ENCODE data around the gene ASGR1. TPM values are rescaled to one million over a fixed set of nuclear protein-coding genes. Genes with fewer than 3 reads are reported as not detected.
A peak's percentile ranks its signal among the peaks of the same experiment; 100 is the strongest.

The ASGR1 gene
- total RNA-seq, 2 experiments from 2014 or later = 0.64 to 0.85 TPM

- ChIA-PET POLR2A (interaction anchor here (1.2 to 3.2 kb wide), 4 partner anchors 82 to 104 kb away, joined by 4 to 51 read pairs (median 6); partner anchors contain the start of gene SLC16A13), CTCF (interaction anchor here (0.9 to 7.2 kb wide), 6 partner anchors 44 to 93 kb away, joined by 3 to 77 read pairs (median 6); no protein-coding TSS in a partner anchor)
- no peak overlapping the region for H3K27ac ChIP-seq (ENCODE audit: low read depth in 1 of 2, low read length in 2 of 2)
- Mint-ChIP-seq H3K4me3 (no peak overlapping the region), H3K4me1 (ENCODE audit: low read depth) (peaks cover 29% of the 10 kb centered on the region), H3K27ac (peak overlapping the region; percentile 88), H3K9me3 (no peaks in the 10 kb centered on the region), H3K36me3 (ENCODE audit: low read depth) (no peaks in the 10 kb centered on the region), H3K27me3 (peaks cover 4% of the 10 kb centered on the region)
- ATAC-seq (ENCODE audit: poor library complexity) = no peak
- no peaks in the 10 kb centered on the region for H3K36me3 ChIP-seq (ENCODE audit: insufficient read depth, low read length)
- no peak overlapping the region for H3K4me3 ChIP-seq (ENCODE audit: low read length)
- no peaks in the 10 kb centered on the region for H3K9me3 ChIP-seq (ENCODE audit: control insufficient read depth in 1 of 2, insufficient read depth in 1 of 2, low read length in 2 of 2)
- H3K4me1 ChIP-seq (ENCODE audit: insufficient read depth, low read length) = peaks cover 31% of the 10 kb centered on the region
- peaks cover 0 to 4% of the 10 kb centered on the region in 2 experiments for H3K27me3 ChIP-seq (ENCODE audit: control insufficient read depth in 1 of 2, insufficient read depth in 2 of 2, low read length in 2 of 2)
- intact Hi-C loops (cut with DNase I, micrococcal nuclease) = no loop called here
- TF ChIP-seq, protein P1, sequence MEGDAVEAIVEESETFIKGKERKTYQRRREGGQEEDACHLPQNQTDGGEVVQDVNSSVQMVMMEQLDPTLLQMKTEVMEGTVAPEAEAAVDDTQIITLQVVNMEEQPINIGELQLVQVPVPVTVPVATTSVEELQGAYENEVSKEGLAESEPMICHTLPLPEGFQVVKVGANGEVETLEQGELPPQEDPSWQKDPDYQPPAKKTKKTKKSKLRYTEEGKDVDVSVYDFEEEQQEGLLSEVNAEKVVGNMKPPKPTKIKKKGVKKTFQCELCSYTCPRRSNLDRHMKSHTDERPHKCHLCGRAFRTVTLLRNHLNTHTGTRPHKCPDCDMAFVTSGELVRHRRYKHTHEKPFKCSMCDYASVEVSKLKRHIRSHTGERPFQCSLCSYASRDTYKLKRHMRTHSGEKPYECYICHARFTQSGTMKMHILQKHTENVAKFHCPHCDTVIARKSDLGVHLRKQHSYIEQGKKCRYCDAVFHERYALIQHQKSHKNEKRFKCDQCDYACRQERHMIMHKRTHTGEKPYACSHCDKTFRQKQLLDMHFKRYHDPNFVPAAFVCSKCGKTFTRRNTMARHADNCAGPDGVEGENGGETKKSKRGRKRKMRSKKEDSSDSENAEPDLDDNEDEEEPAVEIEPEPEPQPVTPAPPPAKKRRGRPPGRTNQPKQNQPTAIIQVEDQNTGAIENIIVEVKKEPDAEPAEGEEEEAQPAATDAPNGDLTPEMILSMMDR (IDR thresholded peaks at IDR 0.05) = no peak
- no peak for DNase-seq
These were observed 45.3 kb downstream of the ASGR1 start for GRCh38 chr17:7133916-7134315.

GRCh38 chr17:7133424-7133823 is 45.7 kb downstream of the ASGR1 start:
- ChIA-PET POLR2A (interaction anchor here (1.2 to 3.2 kb wide), 5 partner anchors 81 to 118 kb away, joined by 3 to 51 read pairs (median 5); partner anchors contain the start of gene SLC16A13), CTCF (interaction anchor here (0.9 to 7.2 kb wide), 6 partner anchors 44 to 93 kb away, joined by 3 to 77 read pairs (median 6); no protein-coding TSS in a partner anchor)
- H3K36me3 Mint-ChIP-seq (ENCODE audit: low read depth) = no peaks in the 10 kb centered on the region
- Histone ChIP-seq H3K27ac (ENCODE audit: low read depth in 1 of 2, low read length in 2 of 2) (peak overlapping the region in 1 of 2 donors; percentile 28), H3K9me3 (ENCODE audit: control insufficient read depth in 1 of 2, insufficient read depth in 1 of 2, low read length in 2 of 2) (no peaks in the 10 kb centered on the region), H3K36me3 (ENCODE audit: insufficient read depth, low read length) (no peaks in the 10 kb centered on the region), H3K27me3 (ENCODE audit: control insufficient read depth in 1 of 2, insufficient read depth in 2 of 2, low read length in 2 of 2) (peaks cover 0 to 4% of the 10 kb centered on the region in 2 experiments), H3K4me3 (ENCODE audit: low read length) (peak overlapping the region; percentile 16), H3K4me1 (ENCODE audit: insufficient read depth, low read length) (peaks cover 31% of the 10 kb centered on the region)
- H3K4me1 Mint-ChIP-seq (ENCODE audit: low read depth) = peaks cover 29% of the 10 kb centered on the region
- ATAC-seq (ENCODE audit: poor library complexity) = no peak
- H3K27me3 Mint-ChIP-seq = peaks cover 4% of the 10 kb centered on the region
- DNase-seq = peak in 13 of 14 experiments; percentile 3 to 75 (median 23)
- TF ChIP-seq, protein P1 (IDR thresholded peaks at IDR 0.05) = no peak
- H3K4me3 Mint-ChIP-seq = peak overlapping the region; percentile 66
- peak overlapping the region; percentile 88 for H3K27ac Mint-ChIP-seq
- intact Hi-C loops (cut with DNase I, micrococcal nuclease) = no loop called here
- H3K9me3 Mint-ChIP-seq = no peaks in the 10 kb centered on the region

DNA sequence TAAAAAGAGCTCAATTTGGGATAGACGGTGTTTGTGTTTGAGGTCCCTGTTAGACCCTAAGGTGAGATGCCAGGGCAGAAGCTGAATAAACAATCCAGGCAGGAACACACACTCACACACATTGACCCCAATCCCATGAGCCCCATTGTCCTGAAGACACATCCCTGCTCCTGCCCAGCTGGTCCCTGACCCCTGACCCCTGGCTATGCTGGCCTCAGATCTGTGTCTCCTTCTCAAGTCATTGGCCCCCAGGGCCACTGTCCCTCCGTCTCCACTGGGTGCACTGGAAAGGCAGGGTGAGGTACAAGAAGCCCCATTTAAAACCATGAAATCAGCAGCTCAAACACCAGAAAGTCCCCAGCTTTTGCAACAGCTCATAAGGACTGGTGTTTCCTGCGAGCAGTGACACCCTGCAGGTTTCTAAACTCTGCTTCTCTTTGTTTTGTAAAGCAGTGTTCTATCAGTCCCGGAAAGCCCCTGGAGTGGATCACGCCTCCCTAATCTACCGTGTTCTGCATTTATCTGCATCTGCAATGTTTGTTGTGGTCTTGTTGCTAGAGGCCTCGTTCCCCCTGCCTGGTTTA is 46.6 kb downstream of the ASGR1 start:
- Histone ChIP-seq H3K9me3 (ENCODE audit: control insufficient read depth in 1 of 2, insufficient read depth in 1 of 2, low read length in 2 of 2) (no peaks in the 10 kb centered on the region), H3K27ac (ENCODE audit: low read depth in 1 of 2, low read length in 2 of 2) (peak overlapping the region; percentile 55 to 86), H3K4me3 (ENCODE audit: low read length) (no peak overlapping the region), H3K27me3 (ENCODE audit: control insufficient read depth in 1 of 2, insufficient read depth in 2 of 2, low read length in 2 of 2) (peaks cover 0 to 3% of the 10 kb centered on the region in 2 experiments), H3K4me1 (ENCODE audit: insufficient read depth, low read length) (peaks cover 31% of the 10 kb centered on the region), H3K36me3 (ENCODE audit: insufficient read depth, low read length) (no peaks in the 10 kb centered on the region)
- ATAC-seq (ENCODE audit: poor library complexity) = peak; percentile 97
- H3K27ac Mint-ChIP-seq = peak overlapping the region; percentile 88
- peak; percentile 23 to 91 (median 49) for DNase-seq
- CTCF ChIA-PET = interaction anchor here (1.0 to 7.2 kb wide), 3 partner anchors 12 to 87 kb away, joined by 4 to 77 read pairs (median 14); no protein-coding TSS in a partner anchor
- H3K4me1 Mint-ChIP-seq (ENCODE audit: low read depth) = peaks cover 29% of the 10 kb centered on the region
- POLR2A ChIA-PET = interaction anchor here (0.6 to 3.2 kb wide), 9 partner anchors 71 to 1091 kb away, joined by 3 to 51 read pairs (median 3); partner anchors contain the start of gene SLC16A13
- TF ChIP-seq, protein P1 (IDR thresholded peaks at IDR 0.05) = peak; percentile 1
- intact Hi-C loops (cut with DNase I, micrococcal nuclease) = loop anchor here in 1 of 2 experiments (1.0 kb wide), 1 partner anchor 86 kb away; no protein-coding TSS in a partner anchor
- peaks cover 4% of the 10 kb centered on the region for H3K27me3 Mint-ChIP-seq
- no peaks in the 10 kb centered on the region for H3K36me3 Mint-ChIP-seq (ENCODE audit: low read depth)
- no peaks in the 10 kb centered on the region for H3K9me3 Mint-ChIP-seq
- H3K4me3 Mint-ChIP-seq = peak overlapping the region; percentile 51

All from CD4-positive, alpha-beta T cell (primary cell).